Spleen (tissue), 11 donors: Measurements from ENCODE around the gene CTLA4. TPM values are rescaled to one million over a fixed set of nuclear protein-coding genes. Genes with fewer than 3 reads are reported as not detected.
A peak's percentile ranks its signal among the peaks of the same experiment; 100 is the strongest.
"Not testable (repeated sequence)": the region's sequence is repeated elsewhere in the genome, so short reads cannot be mapped to it uniquely, and the experiment has no call there.

Experiments used
- DNase-seq: peaks from one replicate; pipeline ENCODE4 v3.0.0-alpha.2; 2020
- H3K27ac ChIP-seq, 8 donors: fragments of 200-600 bp; sonication (generic) in 7 of 8; 1 replicate in 4 of 8; 2 replicates in 4 of 8; pipeline versions ENCODE4 v1.5.0 to v1.8.0; 2016 to 2021; ENCODE audit warnings: inconsistent platforms in 4 of 8, mild to moderate bottlenecking in 4 of 8, moderate library complexity in 1 of 8
- H3K27me3 ChIP-seq, 7 donors: fragments of 200-600 bp; sonication (generic) in 6 of 7; replicated peaks in 1 of 7; 1 replicate in 4 of 7; 2 replicates in 3 of 7; pipeline versions ENCODE4 v1.5.0 to v1.8.0; 2016 to 2021; ENCODE audit warnings: inconsistent platforms in 3 of 7, mild to moderate bottlenecking in 1 of 7
- H3K36me3 ChIP-seq, 6 donors: fragments of 200-600 bp; sonication (generic) in 5 of 6; 1 replicate in 4 of 6; 2 replicates in 2 of 6; pipeline versions ENCODE4 v1.5.0 to v1.8.0; 2016 to 2021; ENCODE audit warnings: inconsistent platforms in 2 of 6
- H3K4me1 ChIP-seq, 6 donors: fragments of 200-600 bp; sonication (generic) in 5 of 6; 1 replicate in 3 of 6; 2 replicates in 3 of 6; pipeline versions ENCODE4 v1.5.0 to v1.8.0; 2016 to 2021; ENCODE audit warnings: inconsistent platforms in 3 of 6
- H3K4me3 ChIP-seq, 8 donors: fragments of 200-600 bp; sonication (generic) in 7 of 8; 1 replicate in 4 of 8; 2 replicates in 4 of 8; pipeline versions ENCODE4 v1.5.0 to v1.8.0; 2016 to 2021; ENCODE audit warnings: inconsistent platforms in 4 of 8, mild to moderate bottlenecking in 4 of 8, moderate library complexity in 2 of 8
- H3K9me3 ChIP-seq, 8 donors: fragments of 200-600 bp; sonication (generic) in 7 of 8; 1 replicate in 4 of 8; 2 replicates in 4 of 8; pipeline versions ENCODE4 v1.5.0 to v1.8.0; 2016 to 2021; ENCODE audit warnings: inconsistent platforms in 4 of 8
- POLR2A ChIP-seq, 3 donors: fragments of 450-650 bp; IDR thresholded peaks; one replicate each; pipeline ENCODE4 v1.5.1; 2017; ENCODE audit warnings: antibody characterized with exemption in 3 of 3, mild to moderate bottlenecking in 1 of 3
- POLR2AphosphoS5 ChIP-seq, 3 donors: sonication (generic); formaldehyde crosslinking; IDR thresholded peaks; one replicate each; pipeline ENCODE4 v1.5.1; 2017; ENCODE audit warnings: antibody characterized with exemption in 3 of 3
- WGBS, 5 donors: extraction: QIAGEN DNeasy Blood & Tissue Kit in 3 of 5; methylation state at CpG; one replicate each; pipeline versions ENCODE4 v1.1.5 to v1.1.7; 2013 to 2018; 5-methylcytosine and 5-hydroxymethylcytosine counted together
- intact Hi-C: fragments of 100-400 bp; cut with DNase I; formaldehyde crosslinking; loops from one replicate; pipeline ENCODE4 v1.15.0; 2023; ENCODE audit warnings: low total_unique reads
- polyA plus RNA-seq, 3 donors: library from polyadenylated mRNA; stranded (reverse); fragments of 200-250 nt; gene quantifications; one replicate each; pipeline ENCODE4 v1.2.1, GENCODE V29; 2013
- total RNA-seq, 7 donors: library from RNA; depleted of rRNA in 3 of 7; stranded (reverse); fragments of >200 nt in 3 of 7; fragmentation: NEBNext Ultra II Directional in 4 of 7; extraction: Animal tissue kit (Norgen Biotek cat#: 25700) in 4 of 7; gene quantifications; one replicate each; pipeline versions ENCODE4 v1.1.0 to v1.2.1, GENCODE V29; 2016 to 2021
- TF ChIP-seq, protein P1 (sequence below), 11 experiments: fragments of 200-600 bp in 7 of 11; fragments of 450-650 bp in 4 of 11; sonication (generic) in 4 of 11; IDR thresholded peaks in 8 of 11; conservative IDR thresholded peaks in 3 of 11; 1 replicate in 7 of 11; 2 replicates in 4 of 11; pipeline versions ENCODE4 v1.4.0 to v1.8.0; 2016 to 2021; ENCODE audit warnings: antibody characterized with exemption in 11 of 11, inconsistent platforms in 4 of 11, mild to moderate bottlenecking in 1 of 11
- donor health status: healthy with polysubstance abuse.
- donor health status: DM: no; HTN: no; CAD: no; lungs with moderate emphysema.
- donor health status: DM: no; HTN: no; CAD: no.
- donor health status: Bipolar disorder and iron deficiency.
- donor health status: healthy.
- donor health status: DM: no; HTN: no; CAD: no.
- donor health status: DM: yes; HTN: yes; CAD: no.

The CTLA4 gene
- total and polyA plus RNA-seq, 10 donors: 1.4 to 9.9 (median 2.9) TPM

GRCh38 chr2:203875471-203875870 lies 7.9 kb downstream of the CTLA4 start:
- Histone ChIP-seq H3K4me3 (no peak overlapping the region), H3K27ac (no peak overlapping the region), H3K27me3 (no peaks in the 10 kb centered on the region), H3K4me1 (peaks cover 0 to 30% (median 10%) of the 10 kb centered on the region in 6 donors), H3K9me3 (no peaks in the 10 kb centered on the region), H3K36me3 (no peaks in the 10 kb centered on the region)
- 85 to 96% (median 94%) methylated on average over 4 of the region's 4 CpGs for WGBS, 5 donors
- DNase-seq: no peak
- TF ChIP-seq, protein P1, sequence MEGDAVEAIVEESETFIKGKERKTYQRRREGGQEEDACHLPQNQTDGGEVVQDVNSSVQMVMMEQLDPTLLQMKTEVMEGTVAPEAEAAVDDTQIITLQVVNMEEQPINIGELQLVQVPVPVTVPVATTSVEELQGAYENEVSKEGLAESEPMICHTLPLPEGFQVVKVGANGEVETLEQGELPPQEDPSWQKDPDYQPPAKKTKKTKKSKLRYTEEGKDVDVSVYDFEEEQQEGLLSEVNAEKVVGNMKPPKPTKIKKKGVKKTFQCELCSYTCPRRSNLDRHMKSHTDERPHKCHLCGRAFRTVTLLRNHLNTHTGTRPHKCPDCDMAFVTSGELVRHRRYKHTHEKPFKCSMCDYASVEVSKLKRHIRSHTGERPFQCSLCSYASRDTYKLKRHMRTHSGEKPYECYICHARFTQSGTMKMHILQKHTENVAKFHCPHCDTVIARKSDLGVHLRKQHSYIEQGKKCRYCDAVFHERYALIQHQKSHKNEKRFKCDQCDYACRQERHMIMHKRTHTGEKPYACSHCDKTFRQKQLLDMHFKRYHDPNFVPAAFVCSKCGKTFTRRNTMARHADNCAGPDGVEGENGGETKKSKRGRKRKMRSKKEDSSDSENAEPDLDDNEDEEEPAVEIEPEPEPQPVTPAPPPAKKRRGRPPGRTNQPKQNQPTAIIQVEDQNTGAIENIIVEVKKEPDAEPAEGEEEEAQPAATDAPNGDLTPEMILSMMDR (IDR thresholded peaks at IDR 0.05 in 8 of 11, conservative IDR thresholded peaks at IDR 0.05 in 3 of 11): no peak
- TF ChIP-seq POLR2AphosphoS5 (IDR thresholded peaks at IDR 0.05) (no peak), POLR2A (IDR thresholded peaks at IDR 0.05) (no peak)
- intact Hi-C loops: no loop called here

DNA sequence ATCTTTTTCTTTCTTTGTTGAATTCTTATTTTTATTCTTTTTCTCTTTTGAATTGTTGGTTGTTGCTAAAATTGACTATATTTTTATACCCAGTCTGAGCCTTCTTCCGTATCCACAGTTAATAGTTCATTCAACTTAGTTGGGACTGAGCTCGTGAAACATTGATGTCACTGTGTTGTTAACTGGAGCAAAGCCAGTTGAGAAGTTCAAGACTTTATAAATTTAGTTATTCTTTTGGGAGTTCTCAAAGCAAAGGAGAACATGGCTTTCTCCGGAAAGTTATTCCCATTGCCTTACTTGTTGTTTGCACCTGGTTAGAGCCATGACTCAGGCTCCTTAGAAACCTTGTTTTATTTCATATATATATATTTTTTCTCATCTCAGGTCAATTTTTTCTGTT lies 8.8 kb downstream of the CTLA4 start:
- DNase-seq: no peak
- TF ChIP-seq, protein P1 (IDR thresholded peaks at IDR 0.05 in 8 of 11, conservative IDR thresholded peaks at IDR 0.05 in 3 of 11): no peak
- TF ChIP-seq POLR2AphosphoS5 (IDR thresholded peaks at IDR 0.05): no peak
- TF ChIP-seq POLR2A (IDR thresholded peaks at IDR 0.05): no peak
- H3K9me3 ChIP-seq: no peaks in the 10 kb centered on the region
- H3K36me3 ChIP-seq: no peaks in the 10 kb centered on the region
- no peaks in the 10 kb centered on the region for H3K27me3 ChIP-seq
- no peak overlapping the region for H3K4me3 ChIP-seq
- 86 to 97% (median 95%) methylated on average over 3 of the region's 3 CpGs for WGBS, 5 donors
- intact Hi-C loops: no loop called here
- no peak overlapping the region for H3K27ac ChIP-seq
- peaks cover 0 to 33% (median 3%) of the 10 kb centered on the region in 6 donors for H3K4me1 ChIP-seq

DNA sequence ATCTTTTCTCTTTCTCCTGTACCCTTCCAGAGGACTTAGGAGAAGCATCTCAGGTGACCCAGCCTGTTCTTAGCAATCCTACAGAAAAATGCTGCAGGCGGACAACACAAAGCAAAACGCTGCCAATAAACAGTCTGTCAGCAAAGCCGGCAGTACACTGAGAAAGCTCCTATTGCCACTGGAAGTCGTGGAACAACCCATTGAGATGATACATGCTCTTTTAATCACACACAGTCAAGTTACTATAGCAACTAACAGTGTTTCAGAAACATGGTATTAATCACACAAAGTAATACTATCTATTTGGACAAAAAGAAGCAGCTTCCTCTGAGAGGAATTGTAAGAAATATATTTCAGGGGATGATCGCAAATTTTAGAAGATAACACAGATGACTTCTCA lies 10.5 kb downstream of the CTLA4 start:
- H3K36me3 ChIP-seq: no peaks in the 10 kb centered on the region
- no peak overlapping the region for H3K4me3 ChIP-seq
- DNase-seq: no peak
- TF ChIP-seq POLR2A (IDR thresholded peaks at IDR 0.05) (no peak), POLR2AphosphoS5 (IDR thresholded peaks at IDR 0.05) (no peak)
- TF ChIP-seq, protein P1 (IDR thresholded peaks at IDR 0.05 in 8 of 11, conservative IDR thresholded peaks at IDR 0.05 in 3 of 11): no peak
- H3K4me1 ChIP-seq: peaks cover 0 to 16% (median 0%) of the 10 kb centered on the region in 6 donors
- H3K27me3 ChIP-seq: no peaks in the 10 kb centered on the region
- H3K27ac ChIP-seq: no peak overlapping the region
- 43 to 61% (median 51%) methylated on average over 5 of the region's 5 CpGs for WGBS, 5 donors
- intact Hi-C loops: no loop called here
- no peaks in the 10 kb centered on the region for H3K9me3 ChIP-seq

DNA sequence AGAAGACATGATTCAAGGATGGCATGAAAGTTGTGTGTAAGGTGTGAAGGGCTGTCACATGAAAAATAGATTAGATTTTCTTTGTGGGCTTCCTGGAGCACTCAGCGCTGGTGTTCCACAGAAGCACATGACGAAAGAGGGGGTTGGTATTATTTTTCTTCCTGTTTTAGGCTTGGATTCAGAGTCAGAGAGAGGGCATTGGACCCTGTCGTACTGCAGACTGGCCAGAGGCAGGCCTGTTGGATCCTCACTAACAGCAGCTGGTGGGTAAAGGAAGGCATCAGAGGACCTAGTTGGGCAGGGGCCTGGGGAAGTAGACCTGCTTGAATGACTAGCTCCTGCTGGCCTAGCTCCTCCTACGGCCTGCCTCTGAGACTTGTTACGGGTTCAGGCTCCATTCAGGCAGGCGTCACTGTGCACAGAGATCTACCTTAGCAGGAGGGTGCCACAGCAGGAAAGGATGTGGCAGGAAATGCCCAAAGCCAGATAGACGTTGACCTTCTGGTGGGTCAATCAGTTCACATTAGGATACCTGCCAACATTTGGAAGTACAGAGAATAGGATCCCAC lies 13.1 kb downstream of the CTLA4 start:
- intact Hi-C loops: no loop called here
- WGBS, 5 donors: 69 to 88% (median 79%) methylated on average over 7 of the region's 7 CpGs
- peaks cover 0 to 9% (median 0%) of the 10 kb centered on the region in 6 donors for H3K4me1 ChIP-seq
- H3K27ac ChIP-seq: peak overlapping the region in 1 of 8 donors; percentile 21
- H3K27me3 ChIP-seq: no peaks in the 10 kb centered on the region
- H3K9me3 ChIP-seq: no peaks in the 10 kb centered on the region
- no peak overlapping the region for H3K4me3 ChIP-seq
- DNase-seq: no peak
- no peaks in the 10 kb centered on the region for H3K36me3 ChIP-seq
- TF ChIP-seq, protein P1 (IDR thresholded peaks at IDR 0.05 in 8 of 11, conservative IDR thresholded peaks at IDR 0.05 in 3 of 11): no peak
- TF ChIP-seq POLR2A (IDR thresholded peaks at IDR 0.05): no peak
- TF ChIP-seq POLR2AphosphoS5 (IDR thresholded peaks at IDR 0.05): no peak

DNA sequence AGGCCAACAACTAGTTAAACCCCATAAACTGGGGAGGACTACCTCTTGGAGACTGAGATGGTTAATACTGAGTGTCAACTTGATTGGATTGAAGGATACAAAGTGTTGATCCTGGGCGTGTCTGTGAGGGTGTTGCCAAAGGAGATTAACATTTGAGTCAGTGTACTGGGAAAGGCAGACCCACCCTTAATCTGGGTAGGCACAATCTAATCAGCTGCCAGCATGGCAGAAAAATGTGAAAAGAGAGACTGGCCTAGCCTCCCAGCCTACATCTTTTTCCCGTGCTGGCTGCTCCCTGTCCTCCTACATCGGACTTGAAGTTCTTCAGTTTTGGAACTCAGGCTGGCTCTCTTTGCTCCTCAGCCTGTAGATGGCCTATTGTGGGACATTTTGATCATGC lies 13.6 kb downstream of the CTLA4 start:
- intact Hi-C loops, H3K36me3 ChIP-seq, DNase-seq, H3K4me3 ChIP-seq, H3K9me3 ChIP-seq, H3K27me3 ChIP-seq, H3K27ac ChIP-seq: not testable (repeated sequence)
- peaks cover 0 to 14% (median 1%) of the 10 kb centered on the region in 6 donors for H3K4me1 ChIP-seq
- 89 to 98% (median 93%) methylated on average over 3 of the region's 3 CpGs for WGBS, 5 donors
